Adrenal gland (tissue), 12 donors: ENCODE data around the gene CEPT1. TPM values are rescaled to one million over a fixed set of nuclear protein-coding genes. Genes with fewer than 3 reads are reported as not detected.

Experiments
- DNase-seq, 7 donors: peaks; one replicate each; pipeline ENCODE4 v3.0.0-alpha.2; 2019 to 2020
- H3K27ac ChIP-seq, 5 donors: fragments of 200-600 bp; sonication (generic) in 4 of 5; 1 replicate in 3 of 5; 2 replicates in 2 of 5; pipeline versions ENCODE4 v1.5.1 to v1.8.0; 2016 to 2020; ENCODE audit warnings: mild to moderate bottlenecking in 1 of 5
- H3K27me3 ChIP-seq: fragments of 200-600 bp; 2 replicates; pipeline ENCODE4 v1.8.0; 2021
- H3K36me3 ChIP-seq, 2 donors: fragments of 200-600 bp; replicated peaks in 1 of 2; 1 replicate in 1 of 2; 2 replicates in 1 of 2; pipeline versions ENCODE4 v1.5.1 to v1.8.0; 2018 to 2022
- H3K4me1 ChIP-seq, 2 donors: fragments of 200-600 bp; replicated peaks in 1 of 2; 1 replicate in 1 of 2; 2 replicates in 1 of 2; pipeline versions ENCODE4 v1.5.1 to v1.8.0; 2018 to 2021
- H3K4me3 ChIP-seq, 4 donors: fragments of 200-600 bp; sonication (generic) in 3 of 4; one replicate each; pipeline ENCODE4 v1.5.1; 2016 to 2018
- H3K9me3 ChIP-seq, 3 donors: fragments of 200-600 bp; sonication (generic) in 1 of 3; replicated peaks in 1 of 3; 1 replicate in 2 of 3; 2 replicates in 1 of 3; pipeline versions ENCODE4 v1.5.1 to v1.8.0; 2016 to 2021
- CTCF ChIP-seq, 6 experiments: fragments of 450-650 bp in 4 of 6; fragments of 200-600 bp in 2 of 6; sonication (generic) in 1 of 6; IDR thresholded peaks; 1 replicate in 5 of 6; 2 replicates in 1 of 6; pipeline versions ENCODE4 v1.5.1 to v1.8.0; 2016 to 2021; ENCODE audit warnings: antibody characterized with exemption in 6 of 6, mild to moderate bottlenecking in 2 of 6, moderate library complexity in 1 of 6
- POLR2A ChIP-seq, 2 donors: fragments of 450-650 bp; IDR thresholded peaks; one replicate each; pipeline ENCODE4 v1.6.1; 2017; ENCODE audit warnings: antibody characterized with exemption in 2 of 2, mild to moderate bottlenecking in 2 of 2, moderate library complexity in 1 of 2
- WGBS, 4 donors: extraction: QIAGEN DNeasy Blood & Tissue Kit in 2 of 4; methylation state at CpG; one replicate each; pipeline versions ENCODE4 v1.1.5 to v1.1.7; 2013 to 2017; 5-methylcytosine and 5-hydroxymethylcytosine counted together
- intact Hi-C, 2 donors: fragments of 100-400 bp; cut with DNase I; formaldehyde crosslinking; loops; one replicate each; pipeline versions ENCODE4 v1.14.1 to v1.15.0; 2022 to 2023
- polyA plus RNA-seq, 3 donors: library from polyadenylated mRNA; stranded (reverse); fragments of 200-250 nt in 2 of 3; fragments of 350-450 nt in 1 of 3; fragmentation: Illumina TruSeq in 1 of 3; extraction: RNeasy Lipid Tissue Mini Kit (QIAGEN cat#74804) in 1 of 3; gene quantifications; one replicate each; pipeline ENCODE4 v1.2.3, GENCODE V29; 2013 to 2014
- total RNA-seq, 9 donors: library from RNA; depleted of rRNA in 4 of 9; stranded (reverse); fragments of >200 nt in 4 of 9; fragments of 120-200 nt in 1 of 9; fragmentation: NEBNext Ultra II Directional in 1 of 9; extraction: Animal tissue kit (Norgen Biotek cat#: 25700) in 1 of 9; gene quantifications; one replicate each; pipeline versions ENCODE4 v1.1.0 to v1.2.4, GENCODE V29; 2013 to 2023
- donor health status: healthy with polysubstance abuse.
- donor health status: Bipolar disorder and iron deficiency.
- donor health status: DM: yes; HTN: yes; CAD: no.
- donor health status: DM: no; HTN: no; CAD: no.
- donor health status: DM: no; HTN: no; CAD: no.
- donor health status: DM: yes; HTN: yes; CAD: no.

Gene CEPT1
- total and polyA plus RNA-seq, 12 donors: 17.0 to 55.8 (median 38.1) TPM

GRCh38 chr1:111208921-111209320 is 68.9 kb downstream of the CEPT1 start:
- no peak overlapping the region for H3K27ac ChIP-seq
- 63 to 71% (median 70%) methylated on average over 1 of the region's 1 CpG for WGBS, 4 donors
- H3K9me3 ChIP-seq: no peaks in the 10 kb centered on the region
- TF ChIP-seq CTCF (IDR thresholded peaks at IDR 0.05): no peak
- no peaks in the 10 kb centered on the region for H3K27me3 ChIP-seq
- H3K4me3 ChIP-seq: no peak overlapping the region
- peaks cover 19% of the 10 kb centered on the region in 2 donors for H3K4me1 ChIP-seq
- no peak for DNase-seq
- intact Hi-C loops: no loop called here
- H3K36me3 ChIP-seq: no peaks in the 10 kb centered on the region

- TF ChIP-seq CTCF (IDR thresholded peaks at IDR 0.05): no peak
- TF ChIP-seq POLR2A (IDR thresholded peaks at IDR 0.05): no peak
- Histone ChIP-seq H3K4me3 (no peak overlapping the region), H3K27ac (no peak overlapping the region), H3K4me1 (peaks cover 18 to 19% of the 10 kb centered on the region in 2 donors), H3K36me3 (no peaks in the 10 kb centered on the region), H3K27me3 (no peaks in the 10 kb centered on the region), H3K9me3 (no peaks in the 10 kb centered on the region)
- intact Hi-C loops: no loop called here
- no peak for DNase-seq
- WGBS, 4 donors: 76 to 96% (median 94%) methylated on average over 4 of the region's 4 CpGs
Observed at GRCh38 chr1:111209622-111210021, 69.6 kb downstream of the CEPT1 start.

GRCh38 chr1:111211921-111212320 is 71.9 kb downstream of the CEPT1 start:
- Histone ChIP-seq H3K4me1 (peaks cover 14 to 19% of the 10 kb centered on the region in 2 donors), H3K27ac (peak overlapping the region in 1 of 5 donors; percentile 29), H3K27me3 (no peaks in the 10 kb centered on the region), H3K4me3 (no peak overlapping the region), H3K9me3 (no peaks in the 10 kb centered on the region), H3K36me3 (no peaks in the 10 kb centered on the region)
- intact Hi-C loops: no loop called here
- DNase-seq: no peak
- 57 to 82% (median 61%) methylated on average over 1 of the region's 1 CpG for WGBS, 4 donors
- TF ChIP-seq POLR2A (IDR thresholded peaks at IDR 0.05) (no peak), CTCF (IDR thresholded peaks at IDR 0.05) (no peak)

GRCh38 chr1:111212634-111213335 is 72.8 kb downstream of the CEPT1 start:
- intact Hi-C loops: no loop called here
- H3K36me3 ChIP-seq: no peaks in the 10 kb centered on the region
- H3K4me1 ChIP-seq: peaks cover 14 to 19% of the 10 kb centered on the region in 2 donors
- WGBS, 4 donors: 53 to 72% (median 63%) methylated on average over 5 of the region's 5 CpGs
- H3K27ac ChIP-seq: peak overlapping the region in 2 of 5 donors; percentile 29 to 59
- H3K4me3 ChIP-seq: no peak overlapping the region
- no peaks in the 10 kb centered on the region for H3K27me3 ChIP-seq
- no peak for DNase-seq
- no peaks in the 10 kb centered on the region for H3K9me3 ChIP-seq
- TF ChIP-seq POLR2A (IDR thresholded peaks at IDR 0.05) (no peak), CTCF (IDR thresholded peaks at IDR 0.05) (no peak)
